HG03103 (cell line): ENCODE measurements around the gene MAD1L1.
"Not testable (repeated sequence)": the region's sequence is repeated elsewhere in the genome, so short reads cannot be mapped to it uniquely, and the experiment has no call there.

ENCODE experiments used
- ATAC-seq: cut with Tn5 transposase; IDR thresholded peaks from one replicate; pipeline ENCODE4 v1.9.1; 2021; ENCODE audit warnings: low read depth; ENCODE audit not compliant: unreplicated experiment

Gene MAD1L1

GRCh38 chr7:1999278-1999984 is 233.3 kb downstream of the MAD1L1 start:
- no peak for ATAC-seq

- ATAC-seq = no peak
Observed at GRCh38 chr7:1998146-1998545, 234.6 kb downstream of the MAD1L1 start.

GRCh38 chr7:1997537-1998076 is 235.1 kb downstream of the MAD1L1 start:
- ATAC-seq = no peak

GRCh38 chr7:1996816-1997215 is 235.9 kb downstream of the MAD1L1 start:
- ATAC-seq = no peak

- ATAC-seq = not testable (repeated sequence)
Observed at GRCh38 chr7:1995911-1996420, 236.8 kb downstream of the MAD1L1 start.

- no peak for ATAC-seq
Observed at GRCh38 chr7:1995426-1995825, 237.3 kb downstream of the MAD1L1 start.

- ATAC-seq = no peak
Observed at GRCh38 chr7:1994931-1995330, 237.8 kb downstream of the MAD1L1 start.

GRCh38 chr7:1993776-1994740 is 238.7 kb downstream of the MAD1L1 start:
- ATAC-seq = no peak

- no peak for ATAC-seq
Observed at GRCh38 chr7:1993031-1993695, 239.6 kb downstream of the MAD1L1 start.

- no peak for ATAC-seq
Observed at GRCh38 chr7:1992554-1992953, 240.2 kb downstream of the MAD1L1 start.

GRCh38 chr7:1990001-1990670 is 242.6 kb downstream of the MAD1L1 start:
- ATAC-seq = no peak

GRCh38 chr7:1989049-1989860 is 243.5 kb downstream of the MAD1L1 start:
- no peak for ATAC-seq

GRCh38 chr7:1988533-1988930 is 244.2 kb downstream of the MAD1L1 start:
- ATAC-seq = no peak

GRCh38 chr7:1987591-1988532 is 244.9 kb downstream of the MAD1L1 start:
- no peak for ATAC-seq

- ATAC-seq = no peak
Observed at GRCh38 chr7:1987084-1987535, 245.6 kb downstream of the MAD1L1 start.

GRCh38 chr7:1986366-1987083 is 246.2 kb downstream of the MAD1L1 start:
- ATAC-seq = no peak

- ATAC-seq = no peak
Observed at GRCh38 chr7:1985936-1986335, 246.8 kb downstream of the MAD1L1 start.
